ENCODE data around the gene PLXNB2.

PLXNB2 gene

GRCh38 chr22:50225200-50225969, 82.1 kb downstream of the PLXNB2 start:
- no peak for DNase-seq
